ENCODE data around the gene TP53I13. TPM values are rescaled to one million over a fixed set of nuclear protein-coding genes. Genes with fewer than 3 reads are reported as not detected.

The TP53I13 gene
- total and polyA plus RNA-seq, 2 of the 13 experiments (the other 11 are each of a cell fraction or from before 2014, with no cell fraction given): 16.9 to 25.7 TPM

DNA sequence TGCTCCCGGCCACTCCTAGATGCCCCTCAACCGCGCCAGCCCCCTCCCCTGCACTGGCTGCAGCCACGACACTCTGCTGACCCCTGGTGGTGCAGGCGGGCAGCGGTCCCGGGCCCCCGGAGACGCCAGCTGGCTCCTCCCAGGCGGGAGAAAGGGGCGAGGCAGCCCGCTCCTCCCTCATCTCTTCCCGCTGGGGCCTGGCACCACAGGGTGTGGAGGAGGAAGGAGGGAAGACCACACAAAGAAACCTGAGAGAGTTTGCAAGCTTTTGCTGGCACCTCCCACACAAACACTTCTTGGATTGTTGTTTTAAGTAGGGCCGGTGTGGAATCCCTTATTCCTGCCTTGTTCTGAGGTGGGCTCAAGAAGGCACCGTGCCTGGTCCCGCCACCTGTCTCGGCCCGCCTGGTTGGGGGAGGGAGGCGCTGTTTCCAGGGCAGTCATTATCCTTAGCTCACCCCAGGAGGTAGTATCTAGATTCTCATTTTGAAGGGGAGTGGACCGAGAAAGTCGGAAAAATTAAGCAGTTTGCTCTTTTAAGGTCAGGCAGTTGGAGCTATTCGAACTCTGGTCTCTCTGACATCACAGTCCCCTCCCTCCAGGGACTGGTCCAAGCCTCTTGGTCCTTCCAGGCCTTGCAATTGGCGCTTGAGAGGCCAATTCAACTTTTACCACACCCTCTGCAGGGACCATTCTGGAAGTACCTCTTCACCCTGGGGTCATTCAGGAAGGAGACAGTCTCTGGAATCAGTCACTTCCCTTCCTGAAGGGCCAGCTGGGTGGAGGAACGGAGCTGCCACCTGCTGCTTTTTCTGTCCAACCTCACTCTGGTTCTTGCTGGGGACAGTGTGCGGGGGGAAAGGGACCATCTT lies 23.5 kb downstream of the TP53I13 start (continued):
- TF ChIP-seq, protein P1, sequence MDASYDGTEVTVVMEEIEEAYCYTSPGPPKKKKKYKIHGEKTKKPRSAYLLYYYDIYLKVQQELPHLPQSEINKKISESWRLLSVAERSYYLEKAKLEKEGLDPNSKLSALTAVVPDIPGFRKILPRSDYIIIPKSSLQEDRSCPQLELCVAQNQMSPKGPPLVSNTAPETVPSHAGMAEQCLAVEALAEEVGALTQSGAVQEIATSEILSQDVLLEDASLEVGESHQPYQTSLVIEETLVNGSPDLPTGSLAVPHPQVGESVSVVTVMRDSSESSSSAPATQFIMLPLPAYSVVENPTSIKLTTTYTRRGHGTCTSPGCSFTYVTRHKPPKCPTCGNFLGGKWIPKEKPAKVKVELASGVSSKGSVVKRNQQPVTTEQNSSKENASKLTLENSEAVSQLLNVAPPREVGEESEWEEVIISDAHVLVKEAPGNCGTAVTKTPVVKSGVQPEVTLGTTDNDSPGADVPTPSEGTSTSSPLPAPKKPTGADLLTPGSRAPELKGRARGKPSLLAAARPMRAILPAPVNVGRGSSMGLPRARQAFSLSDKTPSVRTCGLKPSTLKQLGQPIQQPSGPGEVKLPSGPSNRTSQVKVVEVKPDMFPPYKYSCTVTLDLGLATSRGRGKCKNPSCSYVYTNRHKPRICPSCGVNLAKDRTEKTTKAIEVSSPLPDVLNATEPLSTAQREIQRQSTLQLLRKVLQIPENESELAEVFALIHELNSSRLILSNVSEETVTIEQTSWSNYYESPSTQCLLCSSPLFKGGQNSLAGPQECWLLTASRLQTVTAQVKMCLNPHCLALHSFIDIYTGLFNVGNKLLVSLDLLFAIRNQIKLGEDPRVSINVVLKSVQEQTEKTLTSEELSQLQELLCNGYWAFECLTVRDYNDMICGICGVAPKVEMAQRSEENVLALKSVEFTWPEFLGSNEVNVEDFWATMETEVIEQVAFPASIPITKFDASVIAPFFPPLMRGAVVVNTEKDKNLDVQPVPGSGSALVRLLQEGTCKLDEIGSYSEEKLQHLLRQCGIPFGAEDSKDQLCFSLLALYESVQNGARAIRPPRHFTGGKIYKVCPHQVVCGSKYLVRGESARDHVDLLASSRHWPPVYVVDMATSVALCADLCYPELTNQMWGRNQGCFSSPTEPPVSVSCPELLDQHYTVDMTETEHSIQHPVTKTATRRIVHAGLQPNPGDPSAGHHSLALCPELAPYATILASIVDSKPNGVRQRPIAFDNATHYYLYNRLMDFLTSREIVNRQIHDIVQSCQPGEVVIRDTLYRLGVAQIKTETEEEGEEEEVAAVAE (CRISPR knock-in tag; IDR thresholded peaks at IDR 0.05; ENCODE audit: borderline replicate concordance): no peak
- no peak for TF ChIP-seq ZNF441 (CRISPR knock-in tag; IDR thresholded peaks at IDR 0.05; ENCODE audit: borderline replicate concordance)
- TF ChIP-seq ESRRA (CRISPR knock-in tag; IDR thresholded peaks at IDR 0.05; ENCODE audit: low read depth): peak; percentile 20; the same call in 1 of the 2 replicates
- TF ChIP-seq ZNF180 (CRISPR knock-in tag; IDR thresholded peaks at IDR 0.05; ENCODE audit: borderline replicate concordance, low read depth): no peak
- no peak for TF ChIP-seq NFKBIZ (CRISPR knock-in tag; IDR thresholded peaks at IDR 0.05)
- TF ChIP-seq, protein P2, sequence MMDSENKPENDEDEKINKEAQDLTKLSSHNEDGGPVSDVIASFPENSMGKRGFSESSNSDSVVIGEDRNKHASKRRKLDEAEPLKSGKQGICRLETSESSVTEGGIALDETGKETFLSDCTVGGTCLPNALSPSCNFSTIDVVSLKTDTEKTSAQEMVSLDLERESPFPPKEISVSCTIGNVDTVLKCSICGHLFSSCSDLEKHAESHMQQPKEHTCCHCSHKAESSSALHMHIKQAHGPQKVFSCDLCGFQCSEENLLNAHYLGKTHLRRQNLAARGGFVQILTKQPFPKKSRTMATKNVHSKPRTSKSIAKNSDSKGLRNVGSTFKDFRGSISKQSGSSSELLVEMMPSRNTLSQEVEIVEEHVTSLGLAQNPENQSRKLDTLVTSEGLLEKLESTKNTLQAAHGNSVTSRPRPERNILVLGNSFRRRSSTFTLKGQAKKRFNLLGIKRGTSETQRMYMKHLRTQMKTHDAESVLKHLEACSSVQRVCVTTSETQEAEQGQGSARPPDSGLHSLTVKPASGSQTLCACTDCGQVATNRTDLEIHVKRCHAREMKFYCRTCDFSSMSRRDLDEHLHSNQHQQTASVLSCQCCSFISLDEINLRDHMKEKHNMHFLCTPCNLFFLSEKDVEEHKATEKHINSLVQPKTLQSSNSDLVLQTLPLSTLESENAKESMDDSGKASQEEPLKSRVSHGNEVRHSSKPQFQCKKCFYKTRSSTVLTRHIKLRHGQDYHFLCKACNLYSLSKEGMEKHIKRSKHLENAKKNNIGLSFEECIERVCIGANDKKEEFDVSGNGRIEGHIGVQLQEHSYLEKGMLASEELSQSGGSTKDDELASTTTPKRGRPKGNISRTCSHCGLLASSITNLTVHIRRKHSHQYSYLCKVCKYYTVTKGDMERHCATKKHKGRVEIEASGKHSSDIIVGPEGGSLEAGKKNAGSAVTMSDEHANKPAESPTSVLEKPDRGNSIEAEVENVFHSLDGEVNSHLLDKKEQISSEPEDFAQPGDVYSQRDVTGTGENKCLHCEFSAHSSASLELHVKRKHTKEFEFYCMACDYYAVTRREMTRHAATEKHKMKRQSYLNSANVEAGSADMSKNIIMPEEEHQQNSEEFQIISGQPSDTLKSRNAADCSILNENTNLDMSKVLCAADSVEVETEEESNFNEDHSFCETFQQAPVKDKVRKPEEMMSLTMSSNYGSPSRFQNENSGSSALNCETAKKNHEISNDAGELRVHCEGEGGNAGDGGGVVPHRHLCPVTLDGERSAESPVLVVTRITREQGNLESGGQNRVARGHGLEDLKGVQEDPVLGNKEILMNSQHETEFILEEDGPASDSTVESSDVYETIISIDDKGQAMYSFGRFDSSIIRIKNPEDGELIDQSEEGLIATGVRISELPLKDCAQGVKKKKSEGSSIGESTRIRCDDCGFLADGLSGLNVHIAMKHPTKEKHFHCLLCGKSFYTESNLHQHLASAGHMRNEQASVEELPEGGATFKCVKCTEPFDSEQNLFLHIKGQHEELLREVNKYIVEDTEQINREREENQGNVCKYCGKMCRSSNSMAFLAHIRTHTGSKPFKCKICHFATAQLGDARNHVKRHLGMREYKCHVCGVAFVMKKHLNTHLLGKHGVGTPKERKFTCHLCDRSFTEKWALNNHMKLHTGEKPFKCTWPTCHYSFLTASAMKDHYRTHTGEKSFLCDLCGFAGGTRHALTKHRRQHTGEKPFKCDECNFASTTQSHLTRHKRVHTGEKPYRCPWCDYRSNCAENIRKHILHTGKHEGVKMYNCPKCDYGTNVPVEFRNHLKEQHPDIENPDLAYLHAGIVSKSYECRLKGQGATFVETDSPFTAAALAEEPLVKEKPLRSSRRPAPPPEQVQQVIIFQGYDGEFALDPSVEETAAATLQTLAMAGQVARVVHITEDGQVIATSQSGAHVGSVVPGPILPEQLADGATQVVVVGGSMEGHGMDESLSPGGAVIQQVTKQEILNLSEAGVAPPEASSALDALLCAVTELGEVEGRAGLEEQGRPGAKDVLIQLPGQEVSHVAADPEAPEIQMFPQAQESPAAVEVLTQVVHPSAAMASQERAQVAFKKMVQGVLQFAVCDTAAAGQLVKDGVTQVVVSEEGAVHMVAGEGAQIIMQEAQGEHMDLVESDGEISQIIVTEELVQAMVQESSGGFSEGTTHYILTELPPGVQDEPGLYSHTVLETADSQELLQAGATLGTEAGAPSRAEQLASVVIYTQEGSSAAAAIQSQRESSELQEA (CRISPR knock-in tag; IDR thresholded peaks at IDR 0.05; ENCODE audit: not compliant biosample characterization): no peak
- TF ChIP-seq NFIC (IDR thresholded peaks at IDR 0.05; ENCODE audit: low read length): no peak
- TF ChIP-seq, protein P3, sequence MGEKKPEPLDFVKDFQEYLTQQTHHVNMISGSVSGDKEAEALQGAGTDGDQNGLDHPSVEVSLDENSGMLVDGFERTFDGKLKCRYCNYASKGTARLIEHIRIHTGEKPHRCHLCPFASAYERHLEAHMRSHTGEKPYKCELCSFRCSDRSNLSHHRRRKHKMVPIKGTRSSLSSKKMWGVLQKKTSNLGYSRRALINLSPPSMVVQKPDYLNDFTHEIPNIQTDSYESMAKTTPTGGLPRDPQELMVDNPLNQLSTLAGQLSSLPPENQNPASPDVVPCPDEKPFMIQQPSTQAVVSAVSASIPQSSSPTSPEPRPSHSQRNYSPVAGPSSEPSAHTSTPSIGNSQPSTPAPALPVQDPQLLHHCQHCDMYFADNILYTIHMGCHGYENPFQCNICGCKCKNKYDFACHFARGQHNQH (CRISPR knock-in tag; IDR thresholded peaks at IDR 0.05): peak; percentile 27
- TF ChIP-seq, protein P4, sequence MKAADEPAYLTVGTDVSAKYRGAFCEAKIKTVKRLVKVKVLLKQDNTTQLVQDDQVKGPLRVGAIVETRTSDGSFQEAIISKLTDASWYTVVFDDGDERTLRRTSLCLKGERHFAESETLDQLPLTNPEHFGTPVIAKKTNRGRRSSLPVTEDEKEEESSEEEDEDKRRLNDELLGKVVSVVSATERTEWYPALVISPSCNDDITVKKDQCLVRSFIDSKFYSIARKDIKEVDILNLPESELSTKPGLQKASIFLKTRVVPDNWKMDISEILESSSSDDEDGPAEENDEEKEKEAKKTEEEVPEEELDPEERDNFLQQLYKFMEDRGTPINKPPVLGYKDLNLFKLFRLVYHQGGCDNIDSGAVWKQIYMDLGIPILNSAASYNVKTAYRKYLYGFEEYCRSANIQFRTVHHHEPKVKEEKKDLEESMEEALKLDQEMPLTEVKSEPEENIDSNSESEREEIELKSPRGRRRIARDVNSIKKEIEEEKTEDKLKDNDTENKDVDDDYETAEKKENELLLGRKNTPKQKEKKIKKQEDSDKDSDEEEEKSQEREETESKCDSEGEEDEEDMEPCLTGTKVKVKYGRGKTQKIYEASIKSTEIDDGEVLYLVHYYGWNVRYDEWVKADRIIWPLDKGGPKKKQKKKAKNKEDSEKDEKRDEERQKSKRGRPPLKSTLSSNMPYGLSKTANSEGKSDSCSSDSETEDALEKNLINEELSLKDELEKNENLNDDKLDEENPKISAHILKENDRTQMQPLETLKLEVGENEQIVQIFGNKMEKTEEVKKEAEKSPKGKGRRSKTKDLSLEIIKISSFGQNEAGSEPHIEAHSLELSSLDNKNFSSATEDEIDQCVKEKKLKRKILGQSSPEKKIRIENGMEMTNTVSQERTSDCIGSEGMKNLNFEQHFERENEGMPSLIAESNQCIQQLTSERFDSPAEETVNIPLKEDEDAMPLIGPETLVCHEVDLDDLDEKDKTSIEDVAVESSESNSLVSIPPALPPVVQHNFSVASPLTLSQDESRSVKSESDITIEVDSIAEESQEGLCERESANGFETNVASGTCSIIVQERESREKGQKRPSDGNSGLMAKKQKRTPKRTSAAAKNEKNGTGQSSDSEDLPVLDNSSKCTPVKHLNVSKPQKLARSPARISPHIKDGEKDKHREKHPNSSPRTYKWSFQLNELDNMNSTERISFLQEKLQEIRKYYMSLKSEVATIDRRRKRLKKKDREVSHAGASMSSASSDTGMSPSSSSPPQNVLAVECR (CRISPR knock-in tag; IDR thresholded peaks at IDR 0.05; ENCODE audit: borderline replicate concordance): peak; percentile 45; the same call in 1 of the 2 replicates

Data from HepG2 (cell line).